Measurements from ENCODE around the gene PEX11A.
A peak's percentile ranks its signal among the peaks of the same experiment; 100 is the strongest.
"Not testable (repeated sequence)": the region's sequence is repeated elsewhere in the genome, so short reads cannot be mapped to it uniquely, and the experiment has no call there.

The PEX11A gene

DNA sequence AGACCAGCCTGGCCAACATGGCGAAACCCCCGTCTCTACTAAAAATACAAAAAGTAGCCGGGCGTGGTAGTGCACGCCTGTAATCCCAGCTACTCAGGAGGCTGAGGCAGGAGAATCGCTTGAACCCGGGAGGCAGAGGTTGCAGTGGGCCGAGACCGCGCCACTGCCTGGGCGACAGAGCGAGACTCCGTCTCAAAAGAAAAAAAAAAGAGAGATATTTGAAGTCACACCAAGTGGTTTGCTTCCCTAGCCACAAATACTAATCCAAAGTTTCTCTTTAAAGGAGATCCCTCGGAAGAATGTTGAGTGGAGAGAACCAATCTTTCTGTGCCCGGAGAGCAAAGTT is 651 bp downstream of the PEX11A start:
- Histone ChIP-seq H3K9ac (ENCODE audit: low read depth, low read length, poor library complexity) (peak overlapping the region; percentile 86), H3K4me3 (ENCODE audit: low read length in 2 of 2) (peak overlapping the region; percentile 61 to 94), H3K23ac (ENCODE audit: low read depth, low read length, poor library complexity) (peak overlapping the region; percentile 29), H2AFZ (ENCODE audit: low read length) (peak overlapping the region; percentile 90), H3K4me2 (ENCODE audit: insufficient read depth, low read length, poor library complexity, severe bottlenecking) (peak overlapping the region; percentile 88), H3K27me3 (ENCODE audit: control insufficient read depth in 3 of 3, insufficient read depth in 3 of 3, low read depth in 1 of 3, low read length in 3 of 3) (peaks cover 0 to 22% (median 6%) of the 10 kb centered on the region in 3 experiments), H4K8ac (ENCODE audit: low read depth, low read length) (peak overlapping the region; percentile 52)
- not testable (repeated sequence) for H2AK5ac ChIP-seq (ENCODE audit: low read depth, low read length); DNase-seq (ENCODE audit: low spot score); H3K79me1 ChIP-seq (ENCODE audit: low read depth, low read length); H2BK5ac ChIP-seq (ENCODE audit: low read length); H2BK15ac ChIP-seq (ENCODE audit: low read length); H2BK120ac ChIP-seq (ENCODE audit: low read depth, low read length); H3K27ac ChIP-seq (replicated peaks; ENCODE audit: low read length); H3K18ac ChIP-seq (ENCODE audit: low read length); H2BK12ac ChIP-seq (ENCODE audit: low read length); H3K4me1 ChIP-seq (ENCODE audit: control insufficient read depth in 2 of 2, insufficient read depth in 1 of 2, low read depth in 1 of 2, low read length in 2 of 2); H4K91ac ChIP-seq (ENCODE audit: low read depth, low read length, poor library complexity); H3K14ac ChIP-seq (ENCODE audit: low read length); H3K9me3 ChIP-seq (replicated peaks in 1 of 2; ENCODE audit: control insufficient read depth in 2 of 2, insufficient read depth in 1 of 2, low read depth in 1 of 2, low read length in 2 of 2); H3K36me3 ChIP-seq (replicated peaks in 1 of 2; ENCODE audit: control insufficient read depth in 2 of 2, insufficient read depth in 2 of 2, low read length in 2 of 2); H3K4ac ChIP-seq (ENCODE audit: low read length)
- no CpG with 5 or more reads among the region's 15 CpGs for WGBS, 2 donors (ENCODE audit: extremely low coverage in 2 of 2, insufficient read length in 2 of 2, insufficient replicate concordance in 1 of 2)

DNA sequence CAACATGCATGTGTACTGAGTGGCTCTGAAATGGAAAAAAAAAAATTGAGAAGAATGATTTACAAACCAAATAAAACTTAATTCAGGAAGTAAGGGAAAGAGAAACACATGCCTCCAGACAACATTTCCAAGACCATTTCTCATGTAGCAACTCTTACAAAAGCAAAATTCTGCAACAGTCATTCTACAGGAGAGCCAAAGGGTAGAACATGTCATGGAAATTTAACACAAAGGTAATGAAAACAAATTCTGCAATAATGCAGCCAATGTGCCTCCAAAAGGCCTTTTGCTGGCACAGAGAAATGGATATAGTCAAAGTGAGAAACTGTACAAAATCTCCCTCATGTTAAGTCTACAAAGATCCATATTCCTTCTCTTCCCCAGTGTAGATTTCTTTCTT is 4.0 kb downstream of the PEX11A start:
- Histone ChIP-seq H3K4me1 (ENCODE audit: control insufficient read depth in 2 of 2, insufficient read depth in 1 of 2, low read depth in 1 of 2, low read length in 2 of 2) (peaks cover 0 to 2% of the 10 kb centered on the region in 2 donors), H3K36me3 (replicated peaks in 1 of 2; ENCODE audit: control insufficient read depth in 2 of 2, insufficient read depth in 2 of 2, low read length in 2 of 2) (no peaks in the 10 kb centered on the region), H4K8ac (ENCODE audit: low read depth, low read length) (no peak overlapping the region), H3K4ac (ENCODE audit: low read length) (no peak overlapping the region), H3K23ac (ENCODE audit: low read depth, low read length, poor library complexity) (no peak overlapping the region), H3K4me2 (ENCODE audit: insufficient read depth, low read length, poor library complexity, severe bottlenecking) (no peak overlapping the region), H4K91ac (ENCODE audit: low read depth, low read length, poor library complexity) (no peak overlapping the region), H3K18ac (ENCODE audit: low read length) (no peak overlapping the region), H3K27ac (replicated peaks; ENCODE audit: low read length) (no peak overlapping the region), H2BK15ac (ENCODE audit: low read length) (no peak overlapping the region), H2BK5ac (ENCODE audit: low read length) (no peak overlapping the region), H2BK120ac (ENCODE audit: low read depth, low read length) (no peak overlapping the region), H2AFZ (ENCODE audit: low read length) (no peak overlapping the region), H3K14ac (ENCODE audit: low read length) (no peak overlapping the region), H3K4me3 (ENCODE audit: low read length in 2 of 2) (no peak overlapping the region), H3K9me3 (replicated peaks in 1 of 2; ENCODE audit: control insufficient read depth in 2 of 2, insufficient read depth in 1 of 2, low read depth in 1 of 2, low read length in 2 of 2) (no peaks in the 10 kb centered on the region), H3K27me3 (ENCODE audit: control insufficient read depth in 3 of 3, insufficient read depth in 3 of 3, low read depth in 1 of 3, low read length in 3 of 3) (peaks cover 0 to 2% (median 0%) of the 10 kb centered on the region in 3 experiments), H2AK5ac (ENCODE audit: low read depth, low read length) (no peak overlapping the region), H3K9ac (ENCODE audit: low read depth, low read length, poor library complexity) (no peak overlapping the region), H3K79me1 (ENCODE audit: low read depth, low read length) (no peaks in the 10 kb centered on the region), H2BK12ac (ENCODE audit: low read length) (no peak overlapping the region)
- DNase-seq (ENCODE audit: low spot score), result no peak

DNA sequence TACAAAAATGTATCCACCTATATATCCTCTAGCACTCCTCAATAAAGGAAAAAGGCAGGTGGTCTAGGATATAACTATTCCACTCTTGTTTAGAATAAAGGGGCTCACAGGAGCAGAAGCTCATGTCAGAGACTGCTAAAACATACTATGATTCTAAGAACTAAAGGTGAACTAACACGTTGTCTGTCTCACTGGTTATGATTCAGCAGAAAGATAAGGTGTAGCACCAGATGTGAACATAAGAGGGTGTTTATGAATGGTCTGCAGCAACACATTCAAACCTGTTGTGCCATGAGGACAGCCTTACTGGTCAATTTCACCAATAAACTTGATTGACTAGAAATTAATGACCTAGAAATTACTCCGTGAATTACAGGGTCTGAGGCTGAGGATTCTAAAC is 4.6 kb downstream of the PEX11A start:
- Histone ChIP-seq H2BK5ac (ENCODE audit: low read length) (no peak overlapping the region), H3K27ac (replicated peaks; ENCODE audit: low read length) (no peak overlapping the region), H3K18ac (ENCODE audit: low read length) (no peak overlapping the region), H3K9ac (ENCODE audit: low read depth, low read length, poor library complexity) (no peak overlapping the region), H4K8ac (ENCODE audit: low read depth, low read length) (no peak overlapping the region), H3K27me3 (ENCODE audit: control insufficient read depth in 3 of 3, insufficient read depth in 3 of 3, low read depth in 1 of 3, low read length in 3 of 3) (peaks cover 0 to 2% (median 0%) of the 10 kb centered on the region in 3 experiments), H2BK15ac (ENCODE audit: low read length) (no peak overlapping the region), H4K91ac (ENCODE audit: low read depth, low read length, poor library complexity) (no peak overlapping the region), H2BK12ac (ENCODE audit: low read length) (no peak overlapping the region), H3K79me1 (ENCODE audit: low read depth, low read length) (no peaks in the 10 kb centered on the region), H3K14ac (ENCODE audit: low read length) (no peak overlapping the region), H3K4ac (ENCODE audit: low read length) (no peak overlapping the region), H3K9me3 (replicated peaks in 1 of 2; ENCODE audit: control insufficient read depth in 2 of 2, insufficient read depth in 1 of 2, low read depth in 1 of 2, low read length in 2 of 2) (no peaks in the 10 kb centered on the region), H2AK5ac (ENCODE audit: low read depth, low read length) (no peak overlapping the region), H3K4me3 (ENCODE audit: low read length in 2 of 2) (no peak overlapping the region), H2AFZ (ENCODE audit: low read length) (no peak overlapping the region), H3K4me1 (ENCODE audit: control insufficient read depth in 2 of 2, insufficient read depth in 1 of 2, low read depth in 1 of 2, low read length in 2 of 2) (peaks cover 0 to 2% of the 10 kb centered on the region in 2 donors), H2BK120ac (ENCODE audit: low read depth, low read length) (no peak overlapping the region), H3K23ac (ENCODE audit: low read depth, low read length, poor library complexity) (no peak overlapping the region), H3K36me3 (replicated peaks in 1 of 2; ENCODE audit: control insufficient read depth in 2 of 2, insufficient read depth in 2 of 2, low read length in 2 of 2) (no peaks in the 10 kb centered on the region), H3K4me2 (ENCODE audit: insufficient read depth, low read length, poor library complexity, severe bottlenecking) (no peak overlapping the region)
- WGBS, 2 donors (ENCODE audit: extremely low coverage in 2 of 2, insufficient read length in 2 of 2, insufficient replicate concordance in 1 of 2), result no CpG with 5 or more reads among the region's 2 CpGs
- no peak for DNase-seq (ENCODE audit: low spot score)

DNA sequence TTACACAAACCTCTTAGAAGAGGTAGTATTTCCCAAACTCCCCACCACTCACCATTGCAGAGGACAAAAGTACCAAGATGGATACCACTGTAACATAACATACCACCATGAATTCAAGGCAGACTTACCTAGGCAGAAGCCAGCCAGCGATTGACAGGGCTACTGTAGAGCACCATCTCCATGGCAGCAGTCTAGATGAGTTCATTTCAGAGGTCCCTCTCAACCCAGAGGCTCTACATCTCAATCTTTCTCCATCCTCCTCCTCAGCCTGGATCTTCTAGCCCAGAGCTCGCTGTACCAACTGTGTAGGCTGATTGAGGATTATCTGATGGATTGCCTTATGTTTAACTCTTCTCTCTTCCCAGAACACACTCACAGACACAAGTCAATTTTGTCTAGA is 9.4 kb downstream of the PEX11A start:
- no peak overlapping the region for H3K4ac ChIP-seq (ENCODE audit: low read length)
- no peak overlapping the region for H4K91ac ChIP-seq (ENCODE audit: low read depth, low read length, poor library complexity)
- H3K4me3 ChIP-seq (ENCODE audit: low read length in 2 of 2), result no peak overlapping the region
- no peak overlapping the region for H2BK12ac ChIP-seq (ENCODE audit: low read length)
- no peak overlapping the region for H2AFZ ChIP-seq (ENCODE audit: low read length)
- no peak overlapping the region for H3K27ac ChIP-seq (replicated peaks; ENCODE audit: low read length)
- H2BK15ac ChIP-seq (ENCODE audit: low read length), result no peak overlapping the region
- H3K18ac ChIP-seq (ENCODE audit: low read length), result no peak overlapping the region
- no peak overlapping the region for H3K9ac ChIP-seq (ENCODE audit: low read depth, low read length, poor library complexity)
- no peak overlapping the region for H3K14ac ChIP-seq (ENCODE audit: low read length)
- no peak overlapping the region for H2AK5ac ChIP-seq (ENCODE audit: low read depth, low read length)
- no peak for DNase-seq (ENCODE audit: low spot score)
- no peak overlapping the region for H2BK5ac ChIP-seq (ENCODE audit: low read length)
- H2BK120ac ChIP-seq (ENCODE audit: low read depth, low read length), result no peak overlapping the region
- no peak overlapping the region for H3K4me2 ChIP-seq (ENCODE audit: insufficient read depth, low read length, poor library complexity, severe bottlenecking)
- H3K79me1 ChIP-seq (ENCODE audit: low read depth, low read length), result no peaks in the 10 kb centered on the region
- H3K23ac ChIP-seq (ENCODE audit: low read depth, low read length, poor library complexity), result no peak overlapping the region
- no peaks in the 10 kb centered on the region for H3K9me3 ChIP-seq (replicated peaks in 1 of 2; ENCODE audit: control insufficient read depth in 2 of 2, insufficient read depth in 1 of 2, low read depth in 1 of 2, low read length in 2 of 2)
- no CpG with 5 or more reads among the region's 2 CpGs for WGBS, 2 donors (ENCODE audit: extremely low coverage in 2 of 2, insufficient read length in 2 of 2, insufficient replicate concordance in 1 of 2)
- no peak overlapping the region for H4K8ac ChIP-seq (ENCODE audit: low read depth, low read length)
- peaks cover 3 to 4% of the 10 kb centered on the region in 2 donors for H3K4me1 ChIP-seq (ENCODE audit: control insufficient read depth in 2 of 2, insufficient read depth in 1 of 2, low read depth in 1 of 2, low read length in 2 of 2)
- H3K36me3 ChIP-seq (replicated peaks in 1 of 2; ENCODE audit: control insufficient read depth in 2 of 2, insufficient read depth in 2 of 2, low read length in 2 of 2), result no peaks in the 10 kb centered on the region
- no peaks in the 10 kb centered on the region for H3K27me3 ChIP-seq (ENCODE audit: control insufficient read depth in 3 of 3, insufficient read depth in 3 of 3, low read depth in 1 of 3, low read length in 3 of 3)

All from neuronal stem cell (in vitro differentiated cells).